NCI-H446 treated with DMSO at 0.1 percent for 48 hours (cell line): ENCODE results near the gene CCDC30.
"Not testable (repeated sequence)": the region's sequence is repeated elsewhere in the genome, so short reads cannot be mapped to it uniquely, and the experiment has no call there.

Source experiments
- DNase-seq: peaks from one replicate; lab custom pipeline; 2025; lab: John Stamatoyannopoulos, UW

CCDC30 gene

DNA sequence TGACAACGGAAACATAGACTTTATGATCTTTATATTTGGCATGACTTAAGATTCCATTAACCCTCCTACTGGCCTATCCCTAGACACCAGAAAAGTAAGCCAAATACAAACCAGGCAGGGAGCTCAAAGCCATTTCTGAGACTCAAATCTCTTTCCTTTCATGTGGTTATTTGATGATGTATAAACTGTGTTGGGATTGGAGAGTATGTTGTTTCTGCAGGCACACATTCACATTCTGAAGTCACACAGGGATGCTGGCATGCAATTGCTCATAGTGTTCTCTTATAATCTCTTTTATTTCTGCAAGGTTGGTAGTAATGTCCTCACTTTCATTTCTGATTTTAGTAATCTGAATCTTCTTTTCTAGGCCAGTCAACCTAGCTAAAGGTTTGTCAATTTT, 13.0 kb upstream of the CCDC30 start:
- no peak for DNase-seq

DNA sequence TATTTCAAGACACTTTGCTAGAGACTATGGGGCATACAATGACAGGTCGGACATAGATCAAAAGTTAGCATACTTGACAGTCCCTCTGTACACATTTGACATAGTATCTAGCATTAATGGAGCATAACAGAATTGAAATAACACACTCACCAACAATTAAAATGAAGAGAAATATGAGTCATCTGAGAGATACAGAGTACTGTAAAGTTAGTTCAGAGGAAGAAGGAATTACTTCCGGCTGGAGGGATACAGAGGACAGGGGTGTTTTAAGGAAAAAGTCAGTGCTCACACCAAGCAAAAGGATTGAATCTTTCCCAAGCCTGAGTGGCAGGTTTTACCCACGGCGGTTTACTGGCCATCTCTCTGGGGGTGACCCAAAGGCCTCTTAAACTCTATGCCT, 9.7 kb upstream of the CCDC30 start:
- no peak for DNase-seq

DNA sequence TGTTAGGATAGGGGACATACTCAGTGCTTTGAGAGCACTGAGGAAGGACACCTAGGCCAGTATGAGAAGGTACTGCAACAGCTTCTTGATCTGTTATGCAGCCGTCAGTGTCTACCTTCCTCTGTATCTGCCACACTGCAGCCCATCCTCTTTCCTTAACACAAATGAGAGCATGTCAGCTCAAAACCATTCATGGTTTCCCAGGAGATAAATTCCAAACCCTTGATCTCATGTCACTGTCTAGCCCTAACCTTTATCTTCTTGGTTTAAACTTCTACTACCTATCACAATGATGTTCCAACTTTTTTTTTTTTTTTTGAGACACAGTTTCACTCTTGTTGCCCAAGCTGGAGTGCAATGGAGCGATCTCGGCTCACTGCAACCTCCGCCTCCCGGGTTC, 8.7 kb upstream of the CCDC30 start:
- no peak for DNase-seq

DNA sequence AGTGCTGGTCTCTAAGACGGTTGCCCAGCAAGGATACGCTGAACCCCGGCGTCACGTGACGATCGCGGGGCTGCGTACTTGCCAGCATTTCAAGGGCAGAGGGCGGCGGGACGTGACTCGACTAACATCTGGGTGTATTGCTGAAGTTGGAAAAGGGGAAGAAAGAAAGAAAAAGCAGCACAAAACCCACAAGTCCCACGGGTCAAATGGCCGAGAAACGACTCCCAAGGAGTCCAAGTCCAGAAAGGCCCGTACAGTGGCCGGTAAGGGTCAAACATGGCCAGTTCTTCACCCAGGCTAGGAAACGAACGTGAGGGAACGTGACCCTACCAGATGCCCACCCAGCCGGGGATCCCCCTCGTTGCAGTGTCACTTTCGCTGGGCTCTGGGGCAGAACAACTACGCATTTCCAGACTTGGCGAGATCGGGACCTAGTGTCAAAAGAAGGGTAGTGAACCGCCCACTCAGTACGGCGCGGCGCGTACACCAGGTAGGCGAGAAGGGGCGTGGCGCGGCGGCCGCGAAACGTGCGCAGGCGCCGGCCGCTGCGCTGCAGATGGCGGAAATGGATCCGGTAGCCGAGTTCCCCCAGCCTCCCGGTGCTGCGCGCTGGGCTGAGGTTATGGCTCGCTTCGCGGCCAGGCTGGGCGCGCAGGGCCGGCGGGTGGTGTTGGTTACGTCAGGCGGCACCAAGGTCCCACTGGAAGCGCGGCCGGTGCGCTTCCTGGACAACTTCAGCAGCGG, 6.9 kb upstream of the CCDC30 start, which contains the start of the genes PPCS and ZMYND12:
PPCS (plus strand) TSS at position 534 of the 744 bp plus-strand sequence; CDS start at position 557, 23 bp downstream.
ZMYND12 (minus strand) TSS at position 13 of the 744 bp plus-strand sequence. CDS start 25 bp downstream, outside the sequence.
- DNase-seq = peak; percentile 60

DNA sequence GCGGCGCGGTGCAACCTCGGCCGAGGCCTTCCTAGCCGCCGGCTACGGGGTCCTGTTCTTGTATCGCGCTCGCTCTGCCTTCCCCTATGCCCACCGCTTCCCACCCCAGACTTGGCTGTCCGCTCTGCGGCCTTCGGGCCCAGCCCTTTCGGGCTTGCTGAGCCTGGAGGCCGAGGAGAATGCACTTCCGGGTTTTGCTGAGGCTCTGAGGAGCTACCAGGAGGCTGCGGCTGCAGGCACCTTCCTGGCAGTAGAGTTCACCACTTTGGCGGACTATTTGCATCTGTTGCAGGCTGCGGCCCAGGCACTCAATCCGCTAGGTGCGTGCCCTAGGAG, 6.4 kb upstream of the CCDC30 start:
- DNase-seq = no peak

DNA sequence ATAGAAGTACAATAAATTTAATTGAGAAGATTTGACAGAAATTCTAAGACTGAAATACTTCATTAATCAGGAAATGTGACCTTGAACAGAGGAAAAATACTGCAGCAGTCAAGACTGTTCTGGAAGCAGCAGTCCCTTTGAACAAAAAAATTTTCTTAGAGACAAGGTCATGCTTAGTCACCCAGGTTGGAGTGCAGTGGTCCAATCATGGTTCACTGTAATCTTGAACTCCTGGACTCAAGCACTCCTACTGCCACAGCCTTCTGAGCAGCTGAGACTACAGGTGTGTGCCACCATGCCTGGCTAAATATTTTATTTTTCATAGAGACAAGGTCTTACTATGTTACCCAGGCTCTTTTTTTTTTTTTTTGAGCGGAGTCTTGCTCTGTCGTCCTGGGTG, 1.9 kb upstream of the CCDC30 start:
- no peak for DNase-seq

DNA sequence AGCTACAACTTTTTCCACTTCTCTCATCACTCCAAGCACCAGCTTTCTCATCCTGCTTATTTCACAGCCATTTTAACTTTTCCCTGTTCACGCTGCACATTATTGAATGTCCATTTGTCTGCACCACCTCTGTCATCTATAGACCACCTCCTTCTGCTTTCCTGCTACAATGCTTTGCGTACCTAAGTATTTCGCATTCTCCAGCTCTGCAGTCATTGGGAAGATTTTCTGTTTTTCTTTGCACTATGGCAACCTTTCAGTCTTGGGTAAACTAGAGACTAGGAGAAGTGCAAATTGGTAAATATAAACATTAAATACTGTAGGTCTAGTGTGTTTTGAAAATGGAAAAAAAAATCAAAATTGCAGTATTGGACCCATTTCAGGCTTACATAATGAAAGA, 835 bp downstream of the CCDC30 start:
- no peak for DNase-seq

DNA sequence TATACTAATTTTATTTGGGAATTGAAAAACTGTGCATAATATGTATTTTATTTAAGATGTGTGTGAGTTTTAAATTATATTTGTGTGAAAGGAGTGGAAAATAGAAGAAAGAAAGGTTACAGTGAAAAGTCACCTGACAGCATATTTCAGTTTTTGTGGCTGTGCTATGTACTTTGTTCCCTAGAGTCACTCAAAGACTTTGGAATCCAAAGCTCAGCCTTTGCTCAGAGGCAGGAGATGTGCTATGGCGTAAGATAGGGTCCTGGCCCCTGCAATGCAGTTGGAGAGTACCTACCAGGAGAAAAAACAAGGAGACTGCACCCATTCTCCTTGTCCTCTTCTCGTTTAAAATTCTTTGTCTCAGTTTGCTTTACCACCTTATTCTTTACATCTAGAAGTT, 2.9 kb downstream of the CCDC30 start:
- DNase-seq = no peak

DNA sequence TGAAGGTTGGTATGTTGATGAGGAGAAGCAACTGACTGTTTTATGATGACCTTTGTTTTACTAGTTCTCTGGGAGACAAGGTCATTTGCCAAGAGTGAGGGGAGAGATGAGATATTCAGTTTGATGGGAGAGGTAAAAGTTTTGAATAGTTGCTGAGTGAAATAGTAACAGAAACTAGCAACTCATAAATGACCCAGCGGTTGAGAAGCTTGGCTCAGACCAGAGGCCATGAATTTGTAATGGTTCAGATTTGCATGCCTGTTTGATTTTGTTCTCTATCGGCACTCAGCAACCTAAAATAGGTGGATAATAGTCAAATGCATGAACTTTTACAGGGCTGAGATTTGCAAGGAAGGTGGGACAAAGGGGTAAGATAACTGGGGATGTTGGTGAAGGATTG, 6.6 kb downstream of the CCDC30 start:
- no peak for DNase-seq

DNA sequence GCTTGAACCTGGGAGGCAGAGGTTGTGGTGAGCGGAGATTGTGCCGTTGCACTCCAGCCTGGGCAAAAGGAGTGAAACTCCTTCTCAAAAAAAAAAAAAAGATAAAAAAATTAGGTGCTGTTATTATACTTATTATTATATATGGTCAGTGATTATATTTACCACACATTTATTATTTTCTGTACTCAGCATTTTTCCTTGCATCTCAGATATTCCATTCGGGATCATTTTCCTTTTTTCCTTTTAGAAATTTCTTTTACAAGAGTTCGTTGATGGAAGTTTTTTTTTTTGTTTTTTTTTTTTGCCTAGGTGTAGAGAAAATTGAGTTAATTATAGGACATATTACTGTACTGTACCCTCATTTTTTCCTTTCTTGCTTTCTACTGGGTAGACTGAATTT, 13.5 kb downstream of the CCDC30 start:
- no peak for DNase-seq

DNA sequence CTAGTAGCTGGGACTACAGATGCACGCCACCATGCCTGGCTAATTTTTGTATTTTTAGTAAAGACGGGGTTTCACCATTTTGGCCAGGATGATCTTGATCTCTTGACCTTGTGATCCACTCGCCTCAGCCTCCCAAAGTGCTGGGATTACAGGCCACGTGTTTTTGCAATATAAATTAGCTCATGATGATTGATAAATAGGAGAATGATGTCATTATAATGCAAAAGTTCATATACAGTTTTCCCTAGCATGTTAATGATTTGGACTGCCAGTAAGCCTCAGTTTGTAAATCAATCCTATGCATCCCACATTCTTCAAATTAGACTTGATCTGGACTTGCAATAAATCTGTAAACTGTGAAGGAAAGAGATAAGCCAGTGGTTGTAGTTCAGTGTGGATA, 14.3 kb downstream of the CCDC30 start:
- not testable (repeated sequence) for DNase-seq

DNA sequence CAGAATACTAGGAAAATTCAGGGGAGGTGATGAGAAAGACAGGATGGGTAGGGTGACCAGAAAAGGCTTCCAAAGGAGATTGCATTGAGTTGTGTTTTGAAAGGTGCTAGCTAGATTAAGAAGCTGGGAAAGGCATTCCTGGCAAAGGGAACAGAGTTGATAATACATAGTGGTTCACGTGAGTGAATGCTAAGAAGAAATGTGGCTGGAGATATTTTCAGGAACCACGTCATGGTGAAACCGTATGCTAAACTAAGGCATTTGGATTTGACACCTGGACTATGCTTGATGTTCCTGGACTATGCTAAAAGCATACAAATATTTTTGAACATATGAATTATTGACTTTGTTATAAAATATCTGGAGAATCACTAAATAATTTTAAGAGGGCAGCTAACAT, 14.7 kb downstream of the CCDC30 start:
- DNase-seq = no peak

DNA sequence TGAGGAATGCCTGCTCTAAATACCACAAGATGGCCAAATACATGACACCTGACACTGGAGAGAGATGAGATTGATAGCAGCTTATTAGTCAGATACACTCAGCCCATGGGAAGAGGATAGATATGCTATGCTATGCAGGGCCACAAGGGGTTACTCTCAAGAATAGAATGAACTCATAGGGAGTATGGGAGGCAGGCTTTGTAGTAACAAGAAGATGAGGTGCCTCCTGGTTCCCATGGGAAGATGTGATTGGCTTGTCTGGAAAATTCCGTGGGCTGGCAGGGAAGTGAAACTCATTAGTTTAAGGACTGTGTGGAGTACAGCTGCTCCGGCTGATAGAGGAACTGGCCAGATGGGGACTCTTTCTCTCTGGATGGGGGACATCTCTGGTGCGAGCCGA, 16.5 kb downstream of the CCDC30 start:
- no peak for DNase-seq

DNA sequence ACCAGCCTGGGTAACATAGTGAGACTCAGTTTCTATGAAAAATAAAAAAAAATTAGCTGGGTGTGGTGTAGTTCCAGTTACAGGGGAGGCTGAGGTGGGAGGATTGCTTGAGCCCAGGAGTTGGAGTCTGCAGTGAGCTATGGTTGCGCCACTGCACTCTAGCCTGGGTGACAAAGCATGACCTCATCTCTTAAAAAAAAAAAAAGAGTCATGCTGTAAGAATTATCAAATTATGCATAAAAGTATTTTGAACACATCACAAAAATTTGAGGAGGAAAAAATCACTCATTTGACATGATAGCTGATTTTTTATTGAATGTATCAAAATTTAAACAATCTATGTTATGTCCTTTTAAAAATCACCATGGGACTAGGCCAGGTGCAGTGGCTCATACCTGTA, 17.8 kb downstream of the CCDC30 start:
- DNase-seq = no peak

DNA sequence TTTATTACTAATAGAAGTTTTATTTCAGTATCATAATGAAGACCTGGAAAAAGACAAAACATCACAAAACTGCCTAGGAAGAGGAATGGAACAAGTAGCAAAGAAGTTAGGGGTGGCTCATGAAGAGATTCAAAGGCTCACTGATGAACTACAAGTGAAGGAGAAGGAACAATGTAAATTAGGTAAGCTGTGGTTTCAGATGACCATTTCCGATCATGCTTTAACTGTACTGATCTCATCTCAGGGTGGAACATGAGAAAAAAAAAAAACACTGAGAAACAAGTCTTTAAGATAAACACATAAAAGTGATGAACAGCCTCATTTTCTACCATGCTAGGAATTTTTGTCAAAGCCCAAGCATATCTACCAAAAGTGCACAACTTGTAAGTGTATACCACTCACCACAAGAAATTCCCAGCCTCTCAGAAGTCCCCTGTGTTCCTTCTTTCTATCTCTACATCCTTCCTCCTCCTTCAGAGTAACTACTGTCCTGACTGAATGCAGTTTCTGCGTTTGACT, 19.6 kb downstream of the CCDC30 start:
- no peak for DNase-seq

DNA sequence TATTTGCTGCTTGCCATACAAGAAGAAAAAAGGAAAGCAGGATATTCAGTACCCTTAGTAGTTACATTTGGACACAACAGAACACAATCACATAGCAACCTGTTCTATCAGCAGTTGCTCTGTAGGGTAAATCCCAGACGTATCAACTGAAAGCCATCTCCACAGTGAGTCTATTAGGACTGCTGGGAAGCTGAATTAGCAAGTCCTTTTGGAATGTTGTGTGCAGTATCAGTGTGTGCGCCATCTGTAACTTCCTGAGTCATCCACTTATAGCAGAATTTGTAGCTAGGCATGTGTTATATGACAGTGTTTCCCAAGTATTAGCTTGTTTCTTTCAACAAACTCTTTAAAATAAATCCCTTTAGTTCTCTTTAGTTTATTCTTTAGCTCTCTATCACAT, 21.3 kb downstream of the CCDC30 start:
- DNase-seq = peak; percentile 17

DNA sequence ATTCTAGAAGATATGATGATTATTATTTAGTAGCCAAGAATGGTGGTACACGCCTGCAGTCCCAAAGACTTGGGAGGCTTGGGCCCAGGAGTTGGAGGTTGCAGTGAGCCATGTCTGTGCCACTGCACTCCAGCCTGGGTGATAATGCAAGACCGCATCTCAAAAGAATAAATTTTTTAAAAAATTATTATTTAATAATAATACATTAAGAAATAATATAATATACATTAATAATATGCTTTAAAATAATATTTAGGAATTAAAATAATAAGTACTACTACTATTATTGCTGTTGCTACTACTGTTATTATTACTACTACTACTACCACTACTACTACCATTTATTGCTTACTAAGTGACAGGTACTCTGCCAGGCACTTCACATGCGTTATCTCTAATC, 27.2 kb downstream of the CCDC30 start:
- DNase-seq = no peak

DNA sequence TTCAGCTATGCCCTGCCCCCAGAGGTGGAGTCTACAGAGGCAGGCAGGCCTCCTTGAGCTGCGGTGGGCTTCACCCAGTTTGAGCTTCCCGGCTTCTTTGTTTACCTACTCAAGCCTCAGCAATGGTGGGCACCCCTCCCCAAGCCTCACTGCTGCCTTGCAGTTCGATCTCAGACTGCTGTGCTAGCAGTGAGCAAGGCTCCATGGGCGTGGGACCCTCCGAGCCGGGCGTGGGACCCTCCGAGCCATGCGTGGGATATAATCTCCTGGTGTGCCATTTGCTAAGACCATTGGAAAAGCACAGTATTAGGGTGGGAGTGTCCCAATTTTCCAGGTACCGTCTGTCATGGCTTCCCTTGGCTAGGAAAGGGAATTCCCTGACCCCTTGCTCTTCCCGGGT, 38.9 kb downstream of the CCDC30 start:
- DNase-seq = not testable (repeated sequence)

DNA sequence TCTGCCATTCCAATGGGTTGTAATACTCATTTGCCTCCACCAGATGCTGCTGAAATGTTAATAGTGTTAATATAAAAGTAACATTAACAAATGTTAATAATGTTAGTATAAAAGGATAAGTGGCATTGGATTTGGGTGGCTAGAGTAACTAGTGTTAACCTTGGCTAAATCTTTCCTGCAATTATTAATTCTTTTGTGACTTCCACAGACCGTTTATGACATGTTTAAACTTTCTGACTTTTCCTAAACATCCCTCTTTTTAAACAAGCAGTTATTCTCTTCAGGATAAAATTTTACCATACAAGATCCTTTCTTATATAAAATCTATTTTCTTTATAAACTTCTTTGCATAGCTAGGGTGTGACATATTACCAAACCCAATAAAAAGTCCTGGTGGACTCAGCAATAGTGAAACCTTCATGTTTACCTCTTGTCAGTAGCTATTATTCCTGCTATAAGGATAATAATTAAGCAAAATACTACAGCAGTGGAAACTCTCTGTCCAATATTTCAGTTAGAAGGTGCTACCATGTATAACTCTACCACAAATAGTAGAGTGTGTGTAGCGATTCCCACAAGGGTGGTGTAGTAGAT, 41.5 kb downstream of the CCDC30 start:
- no peak for DNase-seq

DNA sequence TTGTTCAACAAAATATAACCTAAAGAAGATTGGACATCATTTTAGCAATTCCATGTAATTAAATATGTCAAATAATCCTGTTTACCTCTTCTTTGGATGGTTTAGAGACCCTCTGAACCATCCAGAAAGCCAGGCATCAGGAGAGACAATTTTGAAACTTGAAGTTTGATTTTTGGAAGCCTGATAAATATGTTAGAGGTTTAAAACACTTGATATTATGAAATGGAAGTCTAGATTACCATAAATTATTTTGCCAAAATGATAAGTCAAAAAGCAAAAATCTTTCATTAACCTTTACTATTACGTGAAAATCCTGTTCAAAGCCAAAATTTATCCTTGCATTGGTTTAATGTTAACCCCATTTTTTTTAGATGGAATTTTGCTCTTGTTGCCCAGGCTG, 43.5 kb downstream of the CCDC30 start:
- DNase-seq = no peak

DNA sequence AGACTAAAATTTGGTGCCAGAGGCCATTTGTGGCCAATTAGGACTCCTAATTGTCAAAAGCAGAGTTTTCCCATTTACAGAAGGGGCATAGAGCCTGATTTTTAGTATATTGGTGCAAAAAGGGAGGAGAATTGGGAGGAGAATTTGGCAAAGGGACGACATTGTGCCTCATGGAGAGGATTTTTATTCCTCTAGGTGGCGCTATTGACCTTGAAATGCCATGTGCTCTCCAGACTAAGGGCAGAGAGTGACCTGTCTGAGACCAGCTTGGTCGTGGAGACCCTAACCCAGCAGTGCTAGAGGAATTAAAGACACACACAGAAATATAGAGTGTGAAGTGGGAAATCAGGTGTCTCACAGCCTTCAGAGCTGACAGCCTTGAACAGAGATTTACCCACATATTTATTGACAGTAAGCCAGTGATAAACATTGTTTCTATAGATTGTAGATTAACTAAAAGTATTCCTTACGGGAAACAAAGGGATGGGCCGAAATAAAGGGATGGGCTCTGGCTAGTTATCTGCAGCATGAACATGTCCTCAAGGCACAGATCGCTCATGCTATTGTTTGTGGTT, 48.6 kb downstream of the CCDC30 start:
- not testable (repeated sequence) for DNase-seq

DNA sequence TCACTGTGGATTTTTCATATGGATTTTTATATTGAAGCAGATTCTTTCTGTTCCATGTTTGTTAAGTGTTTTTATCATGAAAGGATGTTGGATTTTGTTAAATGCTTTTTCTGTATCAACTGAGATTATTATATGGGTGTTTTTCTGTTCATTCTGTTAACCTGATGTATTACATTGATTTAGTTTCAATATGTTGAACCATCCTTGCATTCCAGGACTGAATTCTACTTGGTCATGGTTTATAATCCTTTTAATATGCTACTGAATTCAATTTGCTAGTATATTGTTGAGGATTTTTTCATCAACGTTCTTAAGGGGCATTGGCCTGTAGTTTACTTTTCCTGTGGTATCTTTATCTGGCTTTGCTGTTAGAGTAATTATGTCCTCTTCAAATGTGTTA, 55.8 kb downstream of the CCDC30 start:
- DNase-seq = no peak

DNA sequence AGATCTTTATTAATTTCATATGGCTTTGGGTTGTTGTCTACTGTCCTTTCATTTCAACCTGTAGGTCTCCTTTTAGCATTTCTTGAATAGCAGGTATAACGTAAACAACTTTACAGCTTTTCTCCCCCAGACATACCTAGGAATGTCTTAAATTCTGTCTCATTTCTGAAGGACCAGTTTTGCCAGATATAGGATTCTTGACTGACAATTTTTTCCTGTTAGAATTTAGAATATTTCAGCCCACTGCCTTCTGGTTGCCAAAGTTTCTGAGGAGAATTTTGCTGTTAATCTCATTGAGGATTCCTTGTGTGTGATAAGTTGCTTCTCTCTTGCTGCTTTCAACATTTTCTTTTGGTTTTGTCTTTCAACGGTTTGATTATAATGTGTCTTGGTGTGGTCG, 60.1 kb downstream of the CCDC30 start:
- DNase-seq = no peak
